Activated CD8-positive, alpha-beta memory T cell treated with anti-CD3 and anti-CD28 coated beads for 4 hours (primary cell): Measurements from ENCODE around the gene PRELID2.
"Not testable (repeated sequence)": the region's sequence is repeated elsewhere in the genome, so short reads cannot be mapped to it uniquely, and the experiment has no call there.

Experiments
- DNase-seq, 2 donors: peaks; one replicate each; pipeline ENCODE4 v3.0.0-alpha.2; 2020; ENCODE audit warnings: low read depth in 2 of 2

PRELID2 gene

DNA sequence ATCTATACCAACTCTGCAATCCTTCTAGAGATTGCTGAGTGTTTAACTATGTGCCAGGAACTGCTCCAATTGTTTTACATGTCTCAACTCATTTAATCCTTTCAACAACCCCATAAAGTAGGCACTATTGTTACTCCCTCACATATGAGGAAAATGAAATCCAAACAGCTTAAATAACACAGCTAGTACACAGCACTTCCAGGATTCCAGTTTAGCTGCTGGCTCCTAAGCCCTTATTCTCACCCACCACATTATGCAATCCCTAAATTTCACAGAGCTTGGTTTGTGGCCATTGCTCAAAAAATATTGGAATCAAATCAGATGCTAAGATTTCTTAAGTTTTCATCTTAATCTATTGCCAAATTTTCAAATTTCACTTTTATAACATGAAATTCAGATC lies 84.9 kb downstream of the PRELID2 start:
- DNase-seq = no peak

DNA sequence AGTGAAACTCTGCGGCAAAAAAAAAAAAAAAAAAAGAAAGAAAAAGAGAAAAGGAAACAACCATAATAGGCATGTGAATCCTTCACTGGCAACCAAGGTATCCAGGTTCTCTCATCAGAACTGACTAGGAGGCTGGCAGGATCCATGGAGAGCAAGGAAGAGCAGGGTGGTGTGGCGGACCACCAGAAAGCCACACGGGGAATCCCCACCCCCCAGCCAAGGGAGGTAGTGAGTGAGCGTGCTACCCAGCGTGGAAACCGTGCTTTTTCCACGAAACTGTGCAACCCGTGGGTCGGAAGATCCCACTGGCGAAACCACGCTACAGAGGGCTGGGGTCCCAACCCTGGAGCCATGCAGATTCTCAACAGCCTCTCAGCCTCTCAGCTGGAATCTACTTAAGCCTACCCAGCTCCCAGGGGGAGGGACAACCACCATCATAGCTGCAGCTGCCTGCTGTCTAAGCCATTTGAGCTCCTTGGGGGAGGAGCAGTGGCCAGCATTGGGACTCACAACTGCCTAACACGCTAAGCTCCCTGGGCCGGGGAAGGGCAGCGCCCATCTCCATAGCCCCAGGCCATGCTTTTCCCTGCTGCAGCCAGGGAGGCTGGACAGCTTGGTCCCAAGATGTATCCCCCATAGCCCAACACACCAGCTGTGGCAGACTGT lies 91.6 kb downstream of the PRELID2 start:
- DNase-seq = no peak

DNA sequence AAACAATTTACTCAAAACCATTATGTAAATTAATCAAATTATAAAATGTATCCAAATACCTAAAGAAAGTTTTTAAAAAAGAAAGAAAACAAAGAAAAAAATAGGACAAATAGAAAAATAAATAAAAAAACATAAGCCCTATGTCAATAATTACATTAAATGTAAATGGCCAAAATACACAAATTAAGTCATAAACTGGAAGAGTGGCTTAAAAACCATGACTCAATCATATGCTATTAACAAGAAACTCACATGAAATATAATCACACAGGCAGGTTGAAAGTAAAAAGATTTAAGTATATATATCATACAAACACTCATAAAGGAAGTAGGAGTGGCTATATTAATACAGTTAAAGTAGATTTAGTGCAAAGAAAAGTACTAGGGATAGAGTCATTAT lies 95.3 kb downstream of the PRELID2 start:
- DNase-seq = no peak

DNA sequence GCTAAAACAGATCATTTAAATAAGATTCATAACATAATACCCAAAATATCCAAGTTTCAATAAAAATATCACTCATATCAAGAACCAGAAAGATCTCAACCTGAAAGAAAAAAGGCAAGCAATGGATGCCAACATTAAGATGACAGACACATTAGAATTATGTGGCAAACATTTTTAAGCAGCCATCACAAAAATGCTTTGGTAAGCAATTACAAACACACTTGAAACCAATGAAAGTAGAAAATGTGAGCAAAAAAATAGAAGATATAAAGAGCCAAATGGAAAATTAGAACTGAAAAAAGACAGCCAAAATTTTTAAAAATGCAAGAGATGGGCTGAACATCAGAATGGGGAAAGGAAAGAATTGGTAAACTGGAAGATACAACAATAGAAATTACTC lies 96.9 kb downstream of the PRELID2 start:
- DNase-seq = no peak

DNA sequence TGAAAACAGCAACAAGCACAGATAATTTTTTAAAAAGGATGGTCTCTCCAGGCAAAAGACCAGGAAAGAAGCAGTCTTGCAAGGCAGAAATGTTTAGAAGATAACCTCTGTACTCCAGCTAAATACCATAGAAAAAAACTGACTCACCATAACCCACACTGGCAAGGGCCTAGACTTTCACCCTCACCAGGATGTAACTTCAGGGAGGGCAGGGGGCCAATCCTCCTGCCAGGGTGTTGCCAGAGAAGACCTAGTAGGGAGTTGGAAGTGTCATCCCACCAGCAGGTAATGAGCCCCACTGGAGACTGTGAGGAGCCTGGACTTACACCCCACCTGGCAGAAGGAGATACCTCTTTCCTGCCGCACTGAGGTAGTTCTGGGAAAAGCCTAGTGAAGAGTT lies 97.6 kb downstream of the PRELID2 start:
- no peak for DNase-seq

DNA sequence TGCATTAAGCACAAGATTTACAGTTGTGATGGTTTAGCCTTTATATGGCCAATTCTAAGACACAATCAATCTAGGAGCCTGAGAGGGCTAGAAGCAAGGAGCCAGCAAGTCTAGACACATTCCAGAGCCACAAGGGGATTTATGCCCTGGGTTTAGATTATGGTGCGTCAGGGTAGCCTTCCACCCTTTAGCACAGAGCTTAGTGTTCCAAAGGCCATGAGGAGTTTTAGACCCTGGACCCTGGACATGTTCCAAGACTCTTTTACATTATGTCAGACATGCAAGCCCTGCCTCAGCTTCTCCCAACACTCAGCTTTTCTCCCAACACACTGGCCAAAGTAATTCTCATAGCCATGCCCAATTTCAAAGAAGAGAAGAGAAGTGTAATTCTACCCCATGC lies 105.2 kb downstream of the PRELID2 start:
- DNase-seq = not testable (repeated sequence)

DNA sequence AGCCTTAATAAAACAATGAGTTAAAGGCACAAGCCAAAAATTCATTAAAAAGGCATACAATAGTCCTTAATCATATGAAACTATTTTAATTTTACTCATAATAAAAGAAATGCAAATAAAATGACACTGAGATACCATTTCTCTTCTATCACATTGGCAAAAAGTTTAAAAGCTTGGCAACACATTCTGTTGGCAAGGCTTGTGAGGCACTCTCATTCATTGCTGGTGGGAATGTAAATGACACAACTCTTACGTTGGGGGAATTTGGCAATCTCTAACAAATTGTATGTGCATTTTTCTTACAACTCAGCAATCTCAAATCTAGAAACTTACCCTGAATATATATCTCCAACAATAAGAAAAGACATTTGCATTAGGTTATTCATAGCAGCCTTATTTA lies 111.6 kb downstream of the PRELID2 start:
- DNase-seq = no peak

DNA sequence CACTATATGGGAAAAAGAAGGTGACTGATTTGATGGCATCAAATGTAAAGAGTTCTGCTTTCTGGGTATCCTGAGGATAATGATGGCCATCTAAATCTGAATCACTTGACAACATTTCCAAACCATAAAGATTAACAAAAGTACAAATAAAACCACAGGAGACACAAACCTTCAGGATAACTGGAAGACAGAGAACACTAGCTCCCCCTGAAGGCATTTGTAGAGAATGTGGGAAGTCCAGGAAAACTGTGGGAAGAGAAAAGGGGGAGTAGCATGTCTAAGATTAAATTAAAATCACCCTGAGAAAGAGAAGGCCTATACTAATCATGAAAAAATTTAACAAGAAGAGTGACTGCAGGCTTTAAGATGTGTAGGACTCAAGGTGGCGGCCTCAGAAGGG lies 116.2 kb downstream of the PRELID2 start:
- no peak for DNase-seq

DNA sequence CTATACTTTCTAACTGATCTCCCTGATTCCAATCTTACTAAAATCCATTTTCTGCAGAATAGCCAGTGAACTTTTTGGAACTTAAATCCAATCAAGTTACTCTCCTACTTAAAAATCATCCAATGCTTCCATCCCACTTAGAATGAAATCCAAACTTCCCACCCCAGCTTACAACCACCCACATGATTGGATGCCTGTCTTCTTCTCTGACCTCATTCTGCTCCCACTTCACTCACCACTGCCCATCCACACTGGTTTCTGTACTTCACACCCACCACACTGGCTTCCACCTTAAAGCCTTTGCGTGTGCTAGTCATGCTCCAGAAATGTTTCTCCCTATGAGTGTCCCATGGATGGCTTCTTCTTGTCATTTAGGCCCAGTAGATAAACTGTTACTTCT lies 119.7 kb downstream of the PRELID2 start:
- no peak for DNase-seq

DNA sequence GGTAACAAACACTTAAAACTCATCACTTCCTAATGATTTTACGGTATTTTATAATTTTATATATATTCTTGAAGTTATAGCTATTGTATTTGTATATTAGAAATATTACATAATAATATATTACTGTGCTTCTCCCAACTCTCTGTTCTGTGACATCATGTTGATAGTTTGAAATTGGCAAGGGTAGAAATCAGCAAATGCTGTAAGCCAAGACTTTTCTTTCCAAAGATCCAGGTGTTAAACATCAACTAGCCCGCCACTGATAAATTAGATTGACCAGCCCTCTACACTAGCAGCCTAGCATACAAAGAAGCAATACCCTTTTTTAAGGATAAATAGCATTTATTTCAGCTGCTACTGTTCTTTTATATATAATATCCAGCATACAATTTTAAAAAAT lies 122.9 kb downstream of the PRELID2 start:
- DNase-seq = no peak

DNA sequence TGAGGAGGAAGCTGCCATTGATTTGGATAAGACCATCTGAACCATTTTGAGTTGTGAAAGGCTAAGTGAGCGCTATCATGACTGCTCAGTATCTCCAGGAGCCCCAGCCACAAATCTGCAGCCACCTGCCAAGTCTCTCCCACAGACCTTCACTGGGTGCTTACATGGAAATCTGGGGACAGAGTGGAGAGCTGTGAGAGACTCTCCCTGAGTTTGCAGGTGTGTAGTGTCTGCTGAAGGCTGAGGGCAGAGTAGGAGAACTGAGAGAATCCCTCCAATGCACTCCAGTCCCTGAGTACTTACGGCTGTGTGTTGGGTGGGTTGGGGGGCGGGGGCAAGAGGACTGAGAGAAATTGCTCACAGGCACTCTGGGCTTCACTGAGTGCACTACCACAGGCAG lies 123.7 kb downstream of the PRELID2 start:
- no peak for DNase-seq
